C4-2B (cell line): Measurements from ENCODE around the gene RPL41.

Experiments used
- ZFX ChIP-seq: fragments of 450-650 bp; IDR thresholded peaks from 2 replicates; pipeline ENCODE4 v1.6.1; 2017
- TF ChIP-seq, protein P1 (sequence below): fragments of 450-650 bp; conservative IDR thresholded peaks from 2 replicates; pipeline ENCODE4 v1.5.1; 2017; ENCODE audit warnings: mild to moderate bottlenecking

- TF ChIP-seq, protein P1, sequence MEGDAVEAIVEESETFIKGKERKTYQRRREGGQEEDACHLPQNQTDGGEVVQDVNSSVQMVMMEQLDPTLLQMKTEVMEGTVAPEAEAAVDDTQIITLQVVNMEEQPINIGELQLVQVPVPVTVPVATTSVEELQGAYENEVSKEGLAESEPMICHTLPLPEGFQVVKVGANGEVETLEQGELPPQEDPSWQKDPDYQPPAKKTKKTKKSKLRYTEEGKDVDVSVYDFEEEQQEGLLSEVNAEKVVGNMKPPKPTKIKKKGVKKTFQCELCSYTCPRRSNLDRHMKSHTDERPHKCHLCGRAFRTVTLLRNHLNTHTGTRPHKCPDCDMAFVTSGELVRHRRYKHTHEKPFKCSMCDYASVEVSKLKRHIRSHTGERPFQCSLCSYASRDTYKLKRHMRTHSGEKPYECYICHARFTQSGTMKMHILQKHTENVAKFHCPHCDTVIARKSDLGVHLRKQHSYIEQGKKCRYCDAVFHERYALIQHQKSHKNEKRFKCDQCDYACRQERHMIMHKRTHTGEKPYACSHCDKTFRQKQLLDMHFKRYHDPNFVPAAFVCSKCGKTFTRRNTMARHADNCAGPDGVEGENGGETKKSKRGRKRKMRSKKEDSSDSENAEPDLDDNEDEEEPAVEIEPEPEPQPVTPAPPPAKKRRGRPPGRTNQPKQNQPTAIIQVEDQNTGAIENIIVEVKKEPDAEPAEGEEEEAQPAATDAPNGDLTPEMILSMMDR: no peak
- TF ChIP-seq ZFX: no peak
Measured at GRCh38 chr12:56164345-56164729, 47.9 kb downstream of the RPL41 start.
